H1 (cell line): ENCODE measurements around the gene ANXA2R. TPM values are rescaled to one million over a fixed set of nuclear protein-coding genes. Genes with fewer than 3 reads are reported as not detected.

ENCODE experiments used
- CTCF ChIA-PET: fragments of 300-600 bp; sonication (Branson Sonifier 250); formaldehyde crosslinking; loops from one replicate; lab custom pipeline; 2021; ENCODE audit not compliant: partially characterized antibody; lab: Charles Lee
- POLR2A ChIA-PET: fragments of 300-600 bp; sonication (Branson Sonifier 250); formaldehyde crosslinking; loops from one replicate; lab custom pipeline; 2021; ENCODE audit warnings: inconsistent platforms; ENCODE audit not compliant: partially characterized antibody; lab: Charles Lee
- DNase-seq, 2 experiments: peaks; one replicate each; pipeline versions ENCODE4 v3.0.0 to v3.0.0-alpha.2; 2010 to 2022; ENCODE audit warnings: low spot score in 2 of 2, low read depth in 1 of 2, mixed read lengths in 1 of 2
- FAIRE-seq: peaks from 2 replicates; lab custom pipeline; 2011; peaks lifted over from hg19 to GRCh38; lab: Jason Lieb, UNC
- H2AFZ ChIP-seq: 2 replicates; pipeline ENCODE4 v1.8.1; 2012; ENCODE audit warnings: low read length, inconsistent platforms
- H2AK5ac ChIP-seq: 2 replicates; pipeline ENCODE4 v1.6.1; 2013; ENCODE audit warnings: low read depth, low read length
- H2BK120ac ChIP-seq: replicated peaks from 2 replicates; pipeline ENCODE3; 2013; ENCODE audit warnings: low read depth, low read length, inconsistent platforms
- H2BK12ac ChIP-seq: 2 replicates; pipeline ENCODE4 v1.6.1; 2013; ENCODE audit warnings: low read depth, low read length
- H2BK15ac ChIP-seq: 2 replicates; pipeline ENCODE4 v1.6.1; 2013; ENCODE audit warnings: low read length
- H2BK20ac ChIP-seq: 2 replicates; pipeline ENCODE4 v1.6.1; 2013; ENCODE audit warnings: low read length
- H2BK5ac ChIP-seq: 2 replicates; pipeline ENCODE4 v1.6.1; 2013; ENCODE audit warnings: low read depth, low read length
- H3K14ac ChIP-seq: 2 replicates; pipeline ENCODE4 v1.6.1; 2013; ENCODE audit warnings: inconsistent platforms; ENCODE audit not compliant: insufficient read length
- H3K18ac ChIP-seq: 2 replicates; pipeline ENCODE4 v1.6.1; 2013; ENCODE audit warnings: low read length; ENCODE audit errors: extremely low read depth
- H3K23ac ChIP-seq: 2 replicates; pipeline ENCODE4 v1.6.1; 2013; ENCODE audit warnings: inconsistent platforms; ENCODE audit not compliant: insufficient read length
- H3K23me2 ChIP-seq: 2 replicates; pipeline ENCODE4 v1.6.1; 2013; ENCODE audit warnings: low read depth, low read length
- H3K27ac ChIP-seq: 2 replicates; pipeline ENCODE4 v1.6.1; 2011; ENCODE audit warnings: low read depth, low read length, inconsistent platforms
- H3K27me3 ChIP-seq, 4 experiments: replicated peaks in 1 of 4; 1 replicate in 1 of 4; 2 replicates in 3 of 4; pipeline versions ENCODE4 v1.6.1 to v1.8.1; 2011 to 2013; ENCODE audit warnings: low read length in 3 of 4, mild to moderate bottlenecking in 3 of 4, inconsistent platforms in 2 of 4, mixed read lengths in 2 of 4, moderate library complexity in 1 of 4; ENCODE audit not compliant: control insufficient read depth in 3 of 4, insufficient read depth in 3 of 4; ENCODE audit errors: extremely low read depth in 1 of 4
- H3K36me3 ChIP-seq, 4 experiments: 2 replicates each; pipeline versions ENCODE4 v1.6.1 to v1.8.1; 2011 to 2013; ENCODE audit warnings: mild to moderate bottlenecking in 4 of 4, low read length in 3 of 4, moderate library complexity in 2 of 4, control low read depth in 1 of 4, inconsistent platforms in 1 of 4; ENCODE audit not compliant: insufficient read depth in 4 of 4, control insufficient read depth in 2 of 4
- H3K4ac ChIP-seq: replicated peaks from 2 replicates; pipeline ENCODE3; 2013; ENCODE audit warnings: low read length, low read depth, mixed read lengths, inconsistent platforms; ENCODE audit not compliant: insufficient read length
- H3K4me1 ChIP-seq, 4 experiments: replicated peaks in 1 of 4; 1 replicate in 1 of 4; 2 replicates in 3 of 4; pipeline versions ENCODE4 v1.6.1 to v1.8.1; 2011 to 2013; ENCODE audit warnings: low read length in 3 of 4, inconsistent platforms in 2 of 4, mixed read lengths in 1 of 4; ENCODE audit not compliant: insufficient read depth in 4 of 4, control insufficient read depth in 3 of 4
- H3K4me2 ChIP-seq, 2 experiments: 2 replicates each; pipeline versions ENCODE4 v1.6.1 to v1.8.1; 2011 to 2013; ENCODE audit warnings: low read depth in 2 of 2, low read length in 2 of 2, control low read depth in 1 of 2, inconsistent platforms in 1 of 2, mild to moderate bottlenecking in 1 of 2; ENCODE audit not compliant: insufficient read depth in 1 of 2
- H3K4me3 ChIP-seq, 4 experiments: fragments of 200-600, 300-600 bp in 1 of 4; sonication (generic), shearing (Covaris generic), sonication (Bioruptor Twin) in 1 of 4; 2 replicates each; pipeline versions ENCODE4 v1.5.1 to v1.8.1; 2011 to 2016; ENCODE audit warnings: low read length in 4 of 4, low read depth in 3 of 4, control low read depth in 2 of 4, inconsistent platforms in 2 of 4, mild to moderate bottlenecking in 2 of 4, mixed read lengths in 1 of 4, moderate library complexity in 1 of 4; ENCODE audit not compliant: insufficient read depth in 2 of 4; ENCODE audit errors: extremely low read depth in 1 of 4
- H3K56ac ChIP-seq: replicated peaks from 2 replicates; pipeline ENCODE3; 2013; ENCODE audit warnings: low read depth, mild to moderate bottlenecking, mixed read lengths, low read length, inconsistent platforms; ENCODE audit not compliant: insufficient read length
- H3K79me1 ChIP-seq: 2 replicates; pipeline ENCODE4 v1.6.1; 2013; ENCODE audit warnings: low read depth, low read length, control low read depth
- H3K79me2 ChIP-seq, 2 experiments: 2 replicates each; pipeline versions ENCODE4 v1.6.1 to v1.8.1; 2012 to 2013; ENCODE audit warnings: low read length in 2 of 2, mild to moderate bottlenecking in 2 of 2, inconsistent platforms in 1 of 2; ENCODE audit not compliant: insufficient read depth in 2 of 2, control insufficient read depth in 1 of 2
- H3K9ac ChIP-seq, 4 experiments: replicated peaks in 1 of 4; 1 replicate in 1 of 4; 2 replicates in 3 of 4; pipeline versions ENCODE4 v1.6.1 to v1.8.1; 2011 to 2013; ENCODE audit warnings: low read depth in 3 of 4, low read length in 3 of 4, control low read depth in 2 of 4, mild to moderate bottlenecking in 2 of 4, moderate library complexity in 2 of 4, inconsistent platforms in 1 of 4; ENCODE audit errors: extremely low read depth in 1 of 4
- H3K9me3 ChIP-seq, 2 experiments: 2 replicates each; pipeline versions ENCODE4 v1.6.1 to v1.8.1; 2012 to 2013; ENCODE audit warnings: mild to moderate bottlenecking in 2 of 2, moderate library complexity in 2 of 2, control low read depth in 1 of 2, inconsistent platforms in 1 of 2, low read depth in 1 of 2, low read length in 1 of 2, mixed read lengths in 1 of 2; ENCODE audit not compliant: insufficient read depth in 2 of 2
- H4K20me1 ChIP-seq, 2 experiments: replicated peaks in 1 of 2; 2 replicates each; pipeline versions ENCODE3 to v1.8.1; 2011 to 2013; ENCODE audit warnings: inconsistent platforms in 2 of 2, low read length in 2 of 2, mild to moderate bottlenecking in 1 of 2; ENCODE audit not compliant: insufficient read depth in 2 of 2, control insufficient read depth in 1 of 2
- H4K5ac ChIP-seq: 2 replicates; pipeline ENCODE4 v1.6.1; 2013; ENCODE audit warnings: low read length, low read depth, mixed read lengths, inconsistent platforms; ENCODE audit not compliant: insufficient read length
- H4K8ac ChIP-seq: 2 replicates; pipeline ENCODE4 v1.8.0; 2013; ENCODE audit warnings: mild to moderate bottlenecking, moderate library complexity, low read length, inconsistent platforms; ENCODE audit not compliant: insufficient read depth; ENCODE audit errors: extremely low read depth
- H4K91ac ChIP-seq: replicated peaks from 2 replicates; pipeline ENCODE3; 2013; ENCODE audit warnings: low read length, mixed read lengths, inconsistent platforms; ENCODE audit not compliant: insufficient read length
- ATF2 ChIP-seq: IDR thresholded peaks from 2 replicates; pipeline ENCODE4 v1.6.1; 2012; ENCODE audit warnings: low read length, inconsistent platforms
- CBX5 ChIP-seq: fragments of 300-800, 300-1000 bp; sonication (generic); IDR thresholded peaks from 2 replicates; pipeline ENCODE4 v1.7.1; 2016; ENCODE audit warnings: antibody characterized with exemption, low read length, low read depth
- KDM1A ChIP-seq: fragments of 200-600, 300-600 bp; sonication (generic); IDR thresholded peaks from 2 replicates; pipeline ENCODE4 v1.7.1; 2016; ENCODE audit warnings: mild to moderate bottlenecking, low read length, borderline replicate concordance
- POLR2A ChIP-seq, 2 experiments: IDR thresholded peaks; 1 replicate in 1 of 2; 2 replicates in 1 of 2; pipeline ENCODE4 v1.6.1; 2011; ENCODE audit warnings: low read depth in 2 of 2, low read length in 2 of 2, mild to moderate bottlenecking in 2 of 2; ENCODE audit errors: control extremely low read depth in 1 of 2
- POU5F1 ChIP-seq: IDR thresholded peaks from 2 replicates; pipeline ENCODE4 v1.6.1; 2011; ENCODE audit warnings: low read depth, mild to moderate bottlenecking, low read length, moderate library complexity
- RAD21 ChIP-seq, 2 experiments: IDR thresholded peaks in 1 of 2; conservative IDR thresholded peaks in 1 of 2; 2 replicates each; pipeline ENCODE4 v1.6.1; 2011; ENCODE audit warnings: low read depth in 2 of 2, low read length in 2 of 2, improper control_type of control experiment in 1 of 2, inconsistent platforms in 1 of 2, mild to moderate bottlenecking in 1 of 2, moderate library complexity in 1 of 2
- RBBP5 ChIP-seq: IDR thresholded peaks from 2 replicates; pipeline ENCODE4 v1.7.1; 2012; ENCODE audit warnings: low read depth, mild to moderate bottlenecking, inconsistent platforms, low read length, moderate library complexity, borderline replicate concordance
- SAP30 ChIP-seq: fragments of 300-600 bp; sonication (generic); IDR thresholded peaks from 2 replicates; pipeline ENCODE4 v1.7.1; 2012; ENCODE audit warnings: low read length, moderate library complexity, mild to moderate bottlenecking, inconsistent platforms; ENCODE audit not compliant: insufficient read depth, insufficient replicate concordance
- SP2 ChIP-seq: IDR thresholded peaks from 2 replicates; pipeline ENCODE4 v1.6.1; 2012; ENCODE audit warnings: mild to moderate bottlenecking, low read length, inconsistent platforms
- TAF1 ChIP-seq: IDR thresholded peaks from 2 replicates; pipeline ENCODE4 v1.6.1; 2011; ENCODE audit warnings: mild to moderate bottlenecking, low read depth, low read length
- WGBS, 2 experiments: shearing (Covaris generic) in 1 of 2; methylation state at CpG; one replicate each; pipeline versions ENCODE4 v1.1.6 to v1.1.7; 2013 to 2015; ENCODE audit warnings: low lambda C conversion rate in 2 of 2, mixed read lengths in 2 of 2, inconsistent platforms in 1 of 2, low coverage in 1 of 2, missing lambda C conversion rate in 1 of 2; ENCODE audit not compliant: insufficient replicate concordance in 2 of 2, insufficient coverage in 1 of 2, insufficient read length in 1 of 2; ENCODE audit errors: extremely low coverage in 1 of 2, missing lambda C conversion rate in 1 of 2; 5-methylcytosine and 5-hydroxymethylcytosine counted together
- polyA plus RNA-seq, 7 experiments: library from polyadenylated mRNA; depleted of rRNA in 3 of 7; stranded (reverse) in 5 of 7; unstranded in 2 of 7; fragments of >200 nt in 5 of 7; fragments of 200-250 nt in 2 of 7; gene quantifications; 1 replicate in 5 of 7; 2 replicates in 1 of 7; 4 replicates in 1 of 7; pipeline versions ENCODE4 v1.2.1 to v1.2.3, GENCODE V29; 2011 to 2013; ENCODE audit warnings: missing spikeins in 2 of 7, mixed read lengths in 2 of 7
- total RNA-seq: library from RNA; stranded (reverse); fragmentation: NEBNext Ultra II Directional; extraction: Animal tissue kit (Norgen Biotek cat#: 25700); gene quantifications from 2 replicates; pipeline ENCODE4 v1.2.1, GENCODE V29; 2021

Gene ANXA2R
- total and polyA plus RNA-seq, 2 of the 8 experiments (the other 6 are each of a cell fraction or from before 2014, with no cell fraction given): 0.08 to 0.17 TPM

- Histone ChIP-seq H3K23me2 (peaks cover 11% of the 10 kb centered on the region; the same call in 1 of the 2 replicates), H3K14ac (no peak overlapping the region), H3K4ac (no peak overlapping the region), H2BK120ac (no peak overlapping the region), H4K8ac (no peak overlapping the region), H2BK12ac (no peak overlapping the region), H3K56ac (no peak overlapping the region), H3K79me1 (no peaks in the 10 kb centered on the region), H3K9me3 (no peaks in the 10 kb centered on the region), H3K27ac (no peak overlapping the region), H3K4me2 (peak overlapping the region; percentile 23 to 90; a peak in 2 of 4 replicates), H2BK20ac (no peak overlapping the region), H2BK15ac (no peak overlapping the region), H3K4me3 (peak overlapping the region in 1 of 4 experiments; percentile 16; a peak in 1 of 8 replicates), H3K23ac (no peak overlapping the region), H3K79me2 (no peaks in the 10 kb centered on the region), H4K5ac (no peak overlapping the region), H3K36me3 (no peaks in the 10 kb centered on the region), H4K20me1 (peaks cover 9 to 16% of the 10 kb centered on the region in 2 experiments), H2BK5ac (no peak overlapping the region), H3K4me1 (peaks cover 4 to 23% (median 12%) of the 10 kb centered on the region in 4 experiments; a peak in 6 of 7 replicates), H3K18ac (no peak overlapping the region), H3K27me3 (peaks cover 49 to 97% (median 86%) of the 10 kb centered on the region in 4 experiments), H2AFZ (no peak overlapping the region), H4K91ac (no peak overlapping the region), H3K9ac (no peak overlapping the region), H2AK5ac (no peak overlapping the region)
- DNase-seq (no peak), FAIRE-seq (no peak)
- 6% methylated on average over 39 of the region's 39 CpGs; no CpG with 5 or more reads in 1 of the 2 experiments for WGBS, 2 experiments
- ChIA-PET POLR2A (interaction anchor here (0.6 to 2.7 kb wide), 4 partner anchors 19 to 93 kb away, joined by 3 to 17 read pairs (median 6); no protein-coding TSS in a partner anchor), CTCF (interaction anchor here (0.7 to 3.9 kb wide), 18 partner anchors 9 to 210 kb away, joined by 3 to 25 read pairs (median 5); partner anchors contain the start of gene ZNF131)
- no peak for TF ChIP-seq POU5F1
- TF ChIP-seq ATF2: no peak
- TF ChIP-seq POLR2A (IDR thresholded peaks at IDR 0.05; ENCODE audit: control extremely low read depth in 1 of 2, low read depth in 2 of 2, low read length in 2 of 2): no peak
- TF ChIP-seq CBX5: no peak
- no peak for TF ChIP-seq RBBP5
- peak in 1 of 2 experiments; percentile 29; a peak in 2 of 4 replicates for TF ChIP-seq RAD21 (IDR thresholded peaks at IDR 0.05 in 1 of 2, conservative IDR thresholded peaks at IDR 0.05 in 1 of 2; ENCODE audit: low read depth in 2 of 2, low read length in 2 of 2)
- no peak for TF ChIP-seq KDM1A
- TF ChIP-seq SAP30: no peak
- TF ChIP-seq SP2: no peak
- TF ChIP-seq TAF1: no peak
These were observed 20.3 kb downstream of the ANXA2R start for GRCh38 chr5:43019614-43020398.
